ENCODE data around the gene KIAA1191.

KIAA1191 gene

GRCh38 chr5:176389135-176390123 is 27.9 kb upstream of the KIAA1191 start:
- no peak for DNase-seq (ENCODE audit: low read depth in 2 of 2)

GRCh38 chr5:176388444-176389134 is 27.0 kb upstream of the KIAA1191 start, which contains the start of the genes HIGD2A and NOP16:
Gene HIGD2A (plus strand): TSS chr5:176388751. CDS start chr5:176388820, 69 bp downstream.
Gene NOP16 (minus strand): TSS chr5:176388598. CDS start chr5:176388539, 59 bp downstream.
- DNase-seq (ENCODE audit: low read depth in 2 of 2) = peak; percentile 99

- DNase-seq (ENCODE audit: low read depth in 2 of 2) = peak in 1 of 2 donors; percentile 8
These were observed 26.5 kb upstream of the KIAA1191 start for GRCh38 chr5:176388003-176388443.

GRCh38 chr5:176387384-176387925 is 25.9 kb upstream of the KIAA1191 start:
- DNase-seq (ENCODE audit: low read depth in 2 of 2) = no peak

- no peak for DNase-seq (ENCODE audit: low read depth in 2 of 2)
These were observed 24.9 kb upstream of the KIAA1191 start for GRCh38 chr5:176386491-176386890.

GRCh38 chr5:176384991-176385390 is 23.4 kb upstream of the KIAA1191 start:
- DNase-seq (ENCODE audit: low read depth in 2 of 2) = no peak

GRCh38 chr5:176384366-176384930 is 22.9 kb upstream of the KIAA1191 start:
- DNase-seq (ENCODE audit: low read depth in 2 of 2) = no peak

GRCh38 chr5:176383961-176384360 is 22.4 kb upstream of the KIAA1191 start:
- no peak for DNase-seq (ENCODE audit: low read depth in 2 of 2)

GRCh38 chr5:176383248-176383905 is 21.8 kb upstream of the KIAA1191 start:
- DNase-seq (ENCODE audit: low read depth in 2 of 2) = no peak

GRCh38 chr5:176382721-176383120 is 21.2 kb upstream of the KIAA1191 start:
- DNase-seq (ENCODE audit: low read depth in 2 of 2) = no peak

- DNase-seq (ENCODE audit: low read depth in 2 of 2) = no peak
These were observed 20.4 kb upstream of the KIAA1191 start for GRCh38 chr5:176381979-176382378.

GRCh38 chr5:176381423-176381822 is 19.9 kb upstream of the KIAA1191 start:
- DNase-seq (ENCODE audit: low read depth in 2 of 2) = no peak

- no peak for DNase-seq (ENCODE audit: low read depth in 2 of 2)
These were observed 18.3 kb upstream of the KIAA1191 start for GRCh38 chr5:176379881-176380280.

- DNase-seq (ENCODE audit: low read depth in 2 of 2) = no peak
These were observed 11.7 kb upstream of the KIAA1191 start for GRCh38 chr5:176373100-176373818.

- DNase-seq (ENCODE audit: low read depth in 2 of 2) = no peak
These were observed 10.3 kb upstream of the KIAA1191 start for GRCh38 chr5:176371621-176372539.

- no peak for DNase-seq (ENCODE audit: low read depth in 2 of 2)
These were observed 8.6 kb upstream of the KIAA1191 start for GRCh38 chr5:176369934-176370711.

- no peak for DNase-seq (ENCODE audit: low read depth in 2 of 2)
These were observed 7.2 kb upstream of the KIAA1191 start for GRCh38 chr5:176368726-176369125.

GRCh38 chr5:176366232-176366894 is 4.8 kb upstream of the KIAA1191 start:
- no peak for DNase-seq (ENCODE audit: low read depth in 2 of 2)

Data from stimulated activated CD4-positive, alpha-beta T cell treated with anti-CD3 and anti-CD28 coated beads, Interleukin-1b, Interleukin-23, amount 100 ng/mL, for 4 hours (primary cell).